Measurements from ENCODE around the gene OCA2.

The OCA2 gene

GRCh38 chr15:28104326-28104725 is 5.2 kb upstream of the OCA2 start:
- no peak for DNase-seq (ENCODE audit: low read depth)

GRCh38 chr15:28103831-28104230 is 4.7 kb upstream of the OCA2 start:
- no peak for DNase-seq (ENCODE audit: low read depth)

GRCh38 chr15:28101983-28102441 is 2.9 kb upstream of the OCA2 start:
- no peak for DNase-seq (ENCODE audit: low read depth)

- DNase-seq (ENCODE audit: low read depth): no peak
These were observed 2.1 kb upstream of the OCA2 start for GRCh38 chr15:28101201-28101600.

GRCh38 chr15:28100516-28101195 is 1.5 kb upstream of the OCA2 start:
- DNase-seq (ENCODE audit: low read depth): no peak

GRCh38 chr15:28099555-28100140 is 533 bp upstream of the OCA2 start:
- DNase-seq (ENCODE audit: low read depth): no peak

GRCh38 chr15:28098360-28098765 is 752 bp downstream of the OCA2 start:
- DNase-seq (ENCODE audit: low read depth): no peak

- no peak for DNase-seq (ENCODE audit: low read depth)
These were observed 1.3 kb downstream of the OCA2 start for GRCh38 chr15:28097656-28098359.

GRCh38 chr15:28096670-28097431 is 2.3 kb downstream of the OCA2 start:
- no peak for DNase-seq (ENCODE audit: low read depth)

- no peak for DNase-seq (ENCODE audit: low read depth)
These were observed 2.8 kb downstream of the OCA2 start for GRCh38 chr15:28096411-28096669.

GRCh38 chr15:28094732-28095521 is 4.2 kb downstream of the OCA2 start:
- no peak for DNase-seq (ENCODE audit: low read depth)

- no peak for DNase-seq (ENCODE audit: low read depth)
These were observed 5.2 kb downstream of the OCA2 start for GRCh38 chr15:28093752-28094535.

GRCh38 chr15:28091313-28091712 is 7.8 kb downstream of the OCA2 start:
- no peak for DNase-seq (ENCODE audit: low read depth)

- peak; percentile 34 for DNase-seq (ENCODE audit: low read depth)
These were observed 12.9 kb downstream of the OCA2 start for GRCh38 chr15:28086175-28086703.

- DNase-seq (ENCODE audit: low read depth): no peak
These were observed 13.5 kb downstream of the OCA2 start for GRCh38 chr15:28085489-28086174.

- no peak for DNase-seq (ENCODE audit: low read depth)
These were observed 14.6 kb downstream of the OCA2 start for GRCh38 chr15:28084547-28084946.

GRCh38 chr15:28082891-28083684 is 16.0 kb downstream of the OCA2 start:
- no peak for DNase-seq (ENCODE audit: low read depth)

GRCh38 chr15:28081594-28081993 is 17.5 kb downstream of the OCA2 start:
- DNase-seq (ENCODE audit: low read depth): no peak

GRCh38 chr15:28080386-28080785 is 18.7 kb downstream of the OCA2 start:
- no peak for DNase-seq (ENCODE audit: low read depth)
